Heart left ventricle (tissue), 13 donors: ENCODE results near the gene CXCR6.

Experiments used
- POLR2A ChIP-seq, 2 donors: fragments of 450-650 bp; IDR thresholded peaks; one replicate each; pipeline ENCODE4 v1.6.1; 2017; ENCODE audit warnings: antibody characterized with exemption in 2 of 2, mild to moderate bottlenecking in 2 of 2, moderate library complexity in 2 of 2
- TF ChIP-seq, protein P1 (sequence below), 12 donors: fragments of 200-600 bp; sonication (generic) in 4 of 12; IDR thresholded peaks; one replicate each; pipeline versions ENCODE4 v1.5.0 to v1.8.0; 2018 to 2022; ENCODE audit warnings: antibody characterized with exemption in 12 of 12, mild to moderate bottlenecking in 5 of 12
- donor health status: ischemic (EF 13 %, LVEDD 7.1; RV severe dilation, severe dysfunction).
- donor health status: DM: no; HTN: yes; CAD: no.
- donor health status: DM: no; HTN: no; CAD: no.
- donor health status: ischemic (EF 25% LVEDD 6.9; RV normal size, moderate dysfunction).
- donor health status: ischemic (EF 25% LVEDD 5.7; RV mildly dilated, moderate dysfunction).
- donor health status: ischemic (EF 35%, LVEDD 5.7; RV mildly dilated, moderate dysfunction).
- donor health status: nonischemic (EF 11% LVEDD 7.7; RV severe dilation, severe dysfunction).
- donor health status: DM: yes; HTN: yes; CAD: no.
- donor health status: PGD.
- donor health status: ischemic (EF 29% LVEDD 5.4; RV normal size, mild dysfunction).
- donor health status: nonischemic (EF 23%, LVEDD 6.1; RV moderate dilation, normal function).

- TF ChIP-seq, protein P1, sequence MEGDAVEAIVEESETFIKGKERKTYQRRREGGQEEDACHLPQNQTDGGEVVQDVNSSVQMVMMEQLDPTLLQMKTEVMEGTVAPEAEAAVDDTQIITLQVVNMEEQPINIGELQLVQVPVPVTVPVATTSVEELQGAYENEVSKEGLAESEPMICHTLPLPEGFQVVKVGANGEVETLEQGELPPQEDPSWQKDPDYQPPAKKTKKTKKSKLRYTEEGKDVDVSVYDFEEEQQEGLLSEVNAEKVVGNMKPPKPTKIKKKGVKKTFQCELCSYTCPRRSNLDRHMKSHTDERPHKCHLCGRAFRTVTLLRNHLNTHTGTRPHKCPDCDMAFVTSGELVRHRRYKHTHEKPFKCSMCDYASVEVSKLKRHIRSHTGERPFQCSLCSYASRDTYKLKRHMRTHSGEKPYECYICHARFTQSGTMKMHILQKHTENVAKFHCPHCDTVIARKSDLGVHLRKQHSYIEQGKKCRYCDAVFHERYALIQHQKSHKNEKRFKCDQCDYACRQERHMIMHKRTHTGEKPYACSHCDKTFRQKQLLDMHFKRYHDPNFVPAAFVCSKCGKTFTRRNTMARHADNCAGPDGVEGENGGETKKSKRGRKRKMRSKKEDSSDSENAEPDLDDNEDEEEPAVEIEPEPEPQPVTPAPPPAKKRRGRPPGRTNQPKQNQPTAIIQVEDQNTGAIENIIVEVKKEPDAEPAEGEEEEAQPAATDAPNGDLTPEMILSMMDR (IDR thresholded peaks at IDR 0.05), result no peak
- no peak for TF ChIP-seq POLR2A (IDR thresholded peaks at IDR 0.05)
Observed at GRCh38 chr3:45915059-45915439, 28.2 kb upstream of the CXCR6 start.
